Stomach (tissue), 4 donors: Measurements from ENCODE around the gene GRIN3A.

Experiments used
- POLR2A ChIP-seq, 4 donors: fragments of 450-650 bp; IDR thresholded peaks; one replicate each; pipeline ENCODE4 v1.6.1; 2016; ENCODE audit warnings: antibody characterized with exemption in 4 of 4, control low read depth in 2 of 4, mild to moderate bottlenecking in 1 of 4, moderate library complexity in 1 of 4
- POLR2AphosphoS5 ChIP-seq, 3 donors: sonication (generic); formaldehyde crosslinking; IDR thresholded peaks; one replicate each; pipeline ENCODE4 v1.6.1; 2016; ENCODE audit warnings: antibody characterized with exemption in 3 of 3
- TF ChIP-seq, protein P1 (sequence below), 7 experiments: fragments of 450-650 bp in 4 of 7; fragments of 200-600 bp in 3 of 7; sonication (generic) in 3 of 7; IDR thresholded peaks; one replicate each; pipeline ENCODE4 v1.5.1; 2016 to 2019; ENCODE audit warnings: antibody characterized with exemption in 7 of 7, control low read depth in 2 of 7, mild to moderate bottlenecking in 1 of 7

- TF ChIP-seq, protein P1, sequence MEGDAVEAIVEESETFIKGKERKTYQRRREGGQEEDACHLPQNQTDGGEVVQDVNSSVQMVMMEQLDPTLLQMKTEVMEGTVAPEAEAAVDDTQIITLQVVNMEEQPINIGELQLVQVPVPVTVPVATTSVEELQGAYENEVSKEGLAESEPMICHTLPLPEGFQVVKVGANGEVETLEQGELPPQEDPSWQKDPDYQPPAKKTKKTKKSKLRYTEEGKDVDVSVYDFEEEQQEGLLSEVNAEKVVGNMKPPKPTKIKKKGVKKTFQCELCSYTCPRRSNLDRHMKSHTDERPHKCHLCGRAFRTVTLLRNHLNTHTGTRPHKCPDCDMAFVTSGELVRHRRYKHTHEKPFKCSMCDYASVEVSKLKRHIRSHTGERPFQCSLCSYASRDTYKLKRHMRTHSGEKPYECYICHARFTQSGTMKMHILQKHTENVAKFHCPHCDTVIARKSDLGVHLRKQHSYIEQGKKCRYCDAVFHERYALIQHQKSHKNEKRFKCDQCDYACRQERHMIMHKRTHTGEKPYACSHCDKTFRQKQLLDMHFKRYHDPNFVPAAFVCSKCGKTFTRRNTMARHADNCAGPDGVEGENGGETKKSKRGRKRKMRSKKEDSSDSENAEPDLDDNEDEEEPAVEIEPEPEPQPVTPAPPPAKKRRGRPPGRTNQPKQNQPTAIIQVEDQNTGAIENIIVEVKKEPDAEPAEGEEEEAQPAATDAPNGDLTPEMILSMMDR (IDR thresholded peaks at IDR 0.05), result no peak
- TF ChIP-seq POLR2A (IDR thresholded peaks at IDR 0.05) (no peak), POLR2AphosphoS5 (IDR thresholded peaks at IDR 0.05) (no peak)
Measured at GRCh38 chr9:101604296-101604695, 134.2 kb downstream of the GRIN3A start.
